HG03135 (cell line): ENCODE measurements around the gene SOST.

Experiments
- ATAC-seq: cut with Tn5 transposase; IDR thresholded peaks from one replicate; pipeline ENCODE4 v1.9.1; 2021; ENCODE audit warnings: mild to moderate bottlenecking, moderate library complexity; ENCODE audit not compliant: unreplicated experiment

SOST gene

GRCh38 chr17:43774304-43775250, 16.0 kb upstream of the SOST start:
- no peak for ATAC-seq

DNA sequence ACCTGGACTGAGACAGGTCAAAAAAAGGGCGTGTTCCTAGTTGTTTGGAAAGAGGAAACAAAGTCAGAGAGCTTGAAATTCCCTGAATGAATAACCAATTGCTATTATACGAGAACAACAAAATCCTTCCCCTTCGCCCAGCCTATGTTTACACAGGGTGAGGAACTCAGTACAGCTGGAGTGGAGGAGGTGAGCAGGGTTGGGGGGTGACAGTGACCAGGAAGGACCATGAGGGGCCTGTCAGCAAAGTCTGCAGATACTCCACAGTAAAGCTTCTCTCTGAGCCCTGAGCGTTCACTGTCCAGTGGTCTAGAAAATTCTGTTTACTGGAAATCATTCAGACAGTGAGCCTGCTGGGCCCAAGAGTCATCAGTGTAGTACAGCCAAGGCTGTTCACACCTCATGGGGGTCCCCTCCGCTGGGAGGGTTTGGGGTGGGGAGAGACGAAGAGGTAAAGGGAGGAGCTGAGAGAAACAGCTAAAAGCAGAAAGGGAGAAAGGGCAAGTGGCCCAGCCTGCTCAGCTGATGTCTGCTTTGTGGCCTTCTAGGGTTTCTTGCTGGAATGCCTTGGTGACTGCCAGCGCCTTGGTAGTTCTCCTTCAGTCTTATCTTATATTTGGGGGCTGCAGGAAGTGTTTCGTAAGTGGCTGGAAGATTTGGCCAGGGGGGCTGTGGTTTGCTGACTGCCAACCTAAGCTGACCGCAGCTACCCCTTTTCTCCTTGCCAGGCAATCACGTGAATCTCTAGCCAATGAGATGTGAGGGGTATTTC, 14.5 kb upstream of the SOST start:
- no peak for ATAC-seq

DNA sequence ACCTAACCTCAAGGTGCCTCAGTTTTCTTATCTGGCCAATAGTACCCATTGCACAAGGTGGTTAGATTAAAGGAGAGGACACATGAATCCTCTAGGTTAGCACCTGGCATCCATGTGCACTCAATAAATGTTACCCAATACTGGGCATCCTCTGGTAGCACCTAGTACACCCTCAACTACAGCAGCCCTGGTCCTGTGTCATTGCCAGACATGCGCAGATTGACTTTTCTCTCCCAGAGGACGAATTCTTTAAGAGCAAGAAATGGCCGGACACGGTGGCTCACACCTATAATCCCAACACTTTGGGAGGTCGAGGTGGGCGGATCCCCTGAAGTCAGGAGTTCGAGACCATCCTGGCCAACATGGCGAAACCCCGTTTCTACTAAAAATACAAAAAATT, 12.9 kb upstream of the SOST start:
- ATAC-seq: no peak

- no peak for ATAC-seq
Observed at GRCh38 chr17:43770957-43771356, 12.4 kb upstream of the SOST start.

DNA sequence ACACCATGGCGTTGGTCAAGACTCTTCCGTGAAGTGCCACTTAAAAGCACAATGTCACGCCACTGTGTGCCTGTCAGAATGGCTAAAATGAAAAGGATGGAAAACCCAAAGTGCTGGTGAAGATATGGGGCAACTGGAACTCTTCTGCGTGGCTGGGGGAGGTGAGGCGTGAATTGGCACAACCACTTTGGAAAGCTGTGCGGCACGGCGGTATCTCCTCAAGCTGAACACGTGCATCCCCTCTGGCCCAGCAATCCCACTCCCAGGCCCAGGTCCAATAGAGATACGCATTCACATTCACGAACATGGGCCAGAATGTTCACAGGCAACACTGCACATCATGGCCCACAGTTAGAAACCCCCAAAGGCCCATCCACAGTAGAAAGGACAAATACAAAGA, 11.3 kb upstream of the SOST start:
- no peak for ATAC-seq

- ATAC-seq: no peak
Observed at GRCh38 chr17:43769426-43769825, 10.8 kb upstream of the SOST start.

DNA sequence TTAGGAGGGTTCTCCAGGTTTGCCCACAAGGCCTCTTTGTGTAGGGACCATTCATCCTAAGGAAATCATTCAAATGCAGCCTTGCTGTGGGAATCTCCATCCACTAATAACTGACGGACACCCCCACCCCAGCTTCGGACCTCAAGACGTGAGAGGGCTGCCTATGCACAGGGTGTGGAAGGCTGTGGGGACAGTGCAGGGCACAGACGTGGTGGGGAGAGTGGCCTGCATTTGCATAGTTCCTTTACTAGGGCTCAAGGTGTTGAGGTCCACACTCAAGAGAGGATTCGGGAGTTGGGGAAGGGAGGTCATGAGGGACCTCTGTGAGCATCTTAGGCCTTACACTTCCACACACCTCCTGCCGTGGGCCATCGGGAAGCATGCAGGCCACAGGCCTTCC, 10.4 kb upstream of the SOST start:
- no peak for ATAC-seq

- ATAC-seq: no peak
Observed at GRCh38 chr17:43768382-43768781, 9.8 kb upstream of the SOST start.

- no peak for ATAC-seq
Observed at GRCh38 chr17:43767713-43768059, 9.1 kb upstream of the SOST start.

DNA sequence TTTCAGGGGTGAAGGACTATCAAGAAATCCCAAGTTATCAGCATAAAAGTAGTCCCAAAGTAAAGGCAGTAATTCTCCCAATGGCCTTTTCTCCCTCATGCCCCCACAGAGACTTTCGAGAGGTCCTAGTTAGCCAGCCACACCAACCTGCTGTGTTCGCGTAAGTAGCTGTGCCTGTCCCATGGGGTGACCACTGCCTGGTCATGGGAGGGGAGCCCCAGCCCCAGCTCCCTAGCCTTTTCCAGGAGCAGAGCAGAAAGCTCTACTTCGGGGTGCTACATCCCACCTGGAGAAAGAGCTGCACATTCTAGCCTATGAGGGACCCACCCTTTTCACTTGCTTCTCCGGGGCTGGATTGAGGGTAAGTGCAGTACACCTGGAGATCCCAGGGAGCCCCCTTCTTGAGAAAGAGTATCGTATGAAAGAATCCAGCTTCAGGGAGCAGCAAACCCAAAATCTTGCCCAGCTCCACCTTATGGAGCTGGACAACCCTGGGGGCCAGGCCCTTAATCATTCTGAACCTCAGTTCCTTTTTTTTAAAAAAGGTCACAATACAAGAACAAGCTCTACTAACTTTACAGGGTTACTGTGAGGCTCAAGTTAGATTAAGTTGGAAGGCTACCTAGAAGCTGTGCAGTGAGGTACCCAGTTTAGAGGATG, 8.6 kb upstream of the SOST start:
- no peak for ATAC-seq

DNA sequence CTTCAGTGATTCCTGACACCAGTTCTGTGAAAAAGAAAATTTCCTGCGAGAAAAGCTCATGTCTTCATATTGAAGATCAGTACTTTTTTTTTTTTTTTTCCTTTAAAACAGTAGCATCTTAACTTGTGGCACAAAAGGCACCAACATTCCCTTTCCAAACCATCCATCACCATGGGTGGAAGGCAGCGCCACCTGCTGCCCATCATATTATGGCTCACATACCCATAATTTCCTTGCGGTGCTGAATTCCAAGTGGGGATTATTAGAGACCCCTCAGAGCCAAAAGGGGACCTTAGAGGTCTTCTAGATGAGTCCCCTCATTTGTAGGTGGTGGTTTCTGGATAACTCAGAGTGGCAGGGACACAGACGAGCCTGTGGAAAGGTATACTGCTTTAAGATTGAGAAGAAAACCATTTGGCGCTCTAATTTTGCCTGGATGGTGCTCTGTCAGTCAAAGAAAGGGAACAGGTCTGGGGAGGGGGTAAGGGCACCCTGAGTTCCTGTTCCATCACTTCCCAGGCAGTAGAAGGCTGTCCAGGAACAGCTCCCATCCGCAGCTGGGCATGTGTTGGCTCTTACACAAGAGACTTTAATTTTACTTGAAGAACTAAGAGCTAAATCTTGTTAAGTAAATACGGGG, 7.9 kb upstream of the SOST start:
- no peak for ATAC-seq

- ATAC-seq: no peak
Observed at GRCh38 chr17:43760254-43760852, 1.8 kb upstream of the SOST start.

DNA sequence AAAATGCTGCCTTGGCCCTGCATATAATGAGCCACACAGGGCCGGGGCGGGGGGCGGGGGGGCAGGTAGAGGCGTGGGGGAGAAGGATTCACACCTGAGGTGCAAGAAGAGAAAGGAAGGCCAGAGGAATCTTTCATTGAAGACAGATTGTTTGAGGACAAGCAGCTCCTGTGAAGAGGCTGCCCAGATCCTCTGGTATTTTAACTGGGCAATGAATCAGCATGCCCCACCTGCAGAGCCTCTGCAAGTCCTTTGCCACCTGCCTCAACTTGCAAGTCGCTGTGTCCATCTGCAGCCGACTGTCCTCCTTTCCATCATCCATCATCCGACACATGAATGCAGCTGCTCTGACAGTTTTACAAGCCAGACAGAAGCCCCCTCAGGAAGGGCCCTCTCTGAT, 1.2 kb upstream of the SOST start:
- ATAC-seq: no peak

DNA sequence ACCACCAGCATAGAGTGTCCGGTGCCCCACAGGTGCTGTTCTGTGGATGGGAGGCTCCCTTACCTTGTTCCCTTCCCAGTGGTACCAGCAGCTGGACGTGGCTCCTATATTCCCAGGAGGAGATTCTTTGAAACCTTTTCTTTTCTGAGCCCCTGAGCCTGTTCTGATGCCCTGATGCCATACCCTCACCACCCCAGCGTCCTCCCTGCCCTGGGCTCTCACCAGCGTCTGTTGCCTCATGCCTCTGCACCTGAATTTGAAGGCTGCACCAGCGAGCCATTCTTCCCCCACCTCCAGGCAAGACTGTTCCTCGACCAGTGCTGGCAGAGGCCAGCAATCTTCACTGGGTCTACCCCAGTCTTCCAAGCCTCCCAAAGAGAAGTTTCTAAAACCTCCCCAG, 505 bp downstream of the SOST start:
- ATAC-seq: no peak

DNA sequence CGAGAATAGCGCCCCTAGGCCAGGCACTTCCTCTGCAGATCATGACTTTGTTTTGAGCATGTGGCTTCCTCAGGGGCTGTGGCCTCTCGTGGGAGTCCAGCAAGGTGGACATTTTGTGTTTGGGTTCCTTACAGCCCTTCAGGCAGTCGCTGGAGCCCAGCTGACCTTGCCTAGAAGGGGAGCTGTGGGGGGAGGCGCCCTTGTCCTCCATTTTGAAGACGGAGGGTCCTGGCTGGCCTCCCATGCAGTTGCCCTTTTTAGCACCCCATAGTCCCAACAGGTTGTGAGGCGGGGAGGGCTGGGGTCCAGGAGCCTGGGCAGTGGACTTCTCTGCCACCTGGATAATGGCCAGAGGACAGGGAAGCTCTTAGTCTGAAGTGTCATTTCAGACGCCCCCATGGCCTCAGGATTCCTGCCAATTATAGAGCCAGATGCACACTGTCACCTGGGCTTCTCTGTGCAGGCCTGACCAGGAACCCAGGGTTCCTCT, 1.4 kb downstream of the SOST start:
- ATAC-seq: no peak

- no peak for ATAC-seq
Observed at GRCh38 chr17:43756201-43756600, 2.4 kb downstream of the SOST start.

DNA sequence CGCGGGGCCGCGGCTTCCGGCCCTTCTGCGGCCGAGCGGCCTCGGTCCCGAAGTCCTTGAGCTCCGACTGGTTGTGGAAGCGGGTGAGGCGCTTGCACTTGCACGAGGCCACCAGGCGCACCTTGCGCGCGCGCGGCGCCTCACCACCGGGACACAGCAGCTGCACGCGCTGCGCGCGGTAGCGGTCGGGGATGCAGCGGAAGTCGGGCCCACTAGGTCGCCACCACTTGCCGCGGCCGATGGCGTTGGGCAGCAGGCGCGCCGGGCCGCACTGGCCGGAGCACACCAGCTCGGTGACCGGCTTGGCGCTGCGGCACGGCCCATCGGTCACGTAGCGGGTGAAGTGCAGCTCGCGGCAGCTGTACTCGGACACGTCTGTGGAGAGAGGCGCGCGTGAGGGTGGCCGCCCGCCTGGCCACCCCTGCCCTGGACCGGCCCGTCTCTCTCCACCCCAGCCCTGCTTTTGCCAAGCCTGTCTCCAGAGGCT, 3.2 kb downstream of the SOST start:
- no peak for ATAC-seq

GRCh38 chr17:43754947-43755346, 3.6 kb downstream of the SOST start:
- no peak for ATAC-seq

DNA sequence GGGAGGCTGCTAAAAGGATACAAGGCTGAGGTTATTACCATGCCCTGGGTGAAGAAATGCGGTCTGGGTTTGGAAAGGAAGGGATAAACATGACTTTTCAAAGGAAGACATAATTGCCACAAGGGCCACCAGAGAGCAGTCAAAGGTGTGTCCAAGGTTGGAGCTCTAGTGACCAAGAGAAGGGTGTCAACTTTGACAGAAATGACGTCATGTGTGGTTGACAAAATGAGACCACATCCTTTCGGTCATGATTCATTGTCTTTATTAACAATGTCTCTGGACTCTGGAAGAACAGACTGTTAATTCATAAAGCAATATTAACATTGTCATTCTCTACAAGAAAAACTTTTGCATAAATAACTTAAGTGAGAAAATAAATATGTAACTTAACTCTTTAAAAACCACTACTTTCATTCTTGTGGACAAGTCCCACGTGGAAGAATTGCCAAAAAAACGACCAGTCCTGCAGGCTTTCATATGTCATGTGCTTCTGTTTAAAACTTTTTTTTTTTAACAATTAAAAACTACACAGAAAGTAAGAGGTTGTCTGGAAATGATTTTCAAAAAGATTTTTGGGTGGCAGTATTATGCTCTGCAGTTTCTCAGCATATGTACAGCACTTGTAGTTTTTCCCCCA, 5.0 kb downstream of the SOST start:
- no peak for ATAC-seq

- no peak for ATAC-seq
Observed at GRCh38 chr17:43750153-43750552, 8.4 kb downstream of the SOST start.
